HepG2 (cell line): ENCODE data around the gene ARHGAP12. TPM values are rescaled to one million over a fixed set of nuclear protein-coding genes. Genes with fewer than 3 reads are reported as not detected.

ENCODE experiments used
- DR1 ChIP-seq: sonication (generic); formaldehyde crosslinking; IDR thresholded peaks from 2 replicates; pipeline ENCODE4 v1.8.0; 2021; ENCODE audit warnings: mild to moderate bottlenecking, missing genetic modification reagents, inconsistent platforms
- ELK4 ChIP-seq: sonication (generic); formaldehyde crosslinking; IDR thresholded peaks from 2 replicates; pipeline ENCODE4 v1.9.0; 2021; ENCODE audit warnings: missing genetic modification reagents, borderline replicate concordance
- GATAD1 ChIP-seq: IDR thresholded peaks from 2 replicates; pipeline ENCODE4 v1.6.1; 2016; ENCODE audit warnings: missing genetic modification reagents, missing compliant biosample characterization
- HNRNPUL1 ChIP-seq: fragments of 200-400 bp; formaldehyde crosslinking; IDR thresholded peaks from 2 replicates; pipeline ENCODE4 v1.6.1; 2017; ENCODE audit warnings: low read depth, mild to moderate bottlenecking, low read length, moderate library complexity
- LBX2 ChIP-seq: sonication (generic); formaldehyde crosslinking; IDR thresholded peaks from 2 replicates; pipeline ENCODE4 v1.5.0; 2020; ENCODE audit warnings: missing genetic modification reagents, mild to moderate bottlenecking, borderline replicate concordance
- MLXIP ChIP-seq: sonication (generic); formaldehyde crosslinking; IDR thresholded peaks from 2 replicates; pipeline ENCODE4 v1.9.0; 2021; ENCODE audit warnings: missing genetic modification reagents, borderline replicate concordance
- NPAS2 ChIP-seq: sonication (generic); formaldehyde crosslinking; IDR thresholded peaks from 2 replicates; pipeline ENCODE4 v1.8.0; 2022; ENCODE audit warnings: mild to moderate bottlenecking, missing genetic modification reagents, borderline replicate concordance
- SIX4 ChIP-seq: sonication (generic); formaldehyde crosslinking; IDR thresholded peaks from 2 replicates; pipeline ENCODE4 v1.4.0; 2020; ENCODE audit warnings: missing genetic modification reagents
- SUZ12 ChIP-seq: fragments of 150-350 bp; IDR thresholded peaks from 2 replicates; pipeline ENCODE4 v1.6.1; 2014; ENCODE audit warnings: low read depth, low read length
- TBL1XR1 ChIP-seq: fragments of 150-350 bp; IDR thresholded peaks from 2 replicates; pipeline ENCODE4 v1.6.1; 2014; ENCODE audit warnings: borderline replicate concordance, low read length; ENCODE audit not compliant: partially characterized antibody
- TIGD3 ChIP-seq: sonication (generic); formaldehyde crosslinking; IDR thresholded peaks from 2 replicates; pipeline ENCODE4 v1.5.1; 2020; ENCODE audit warnings: mild to moderate bottlenecking, missing genetic modification reagents, borderline replicate concordance
- ZBTB42 ChIP-seq: sonication (generic); formaldehyde crosslinking; IDR thresholded peaks from 2 replicates; pipeline ENCODE4 v1.5.0; 2020; ENCODE audit warnings: mild to moderate bottlenecking, missing genetic modification reagents
- ZNF12 ChIP-seq: sonication (generic); formaldehyde crosslinking; IDR thresholded peaks from 2 replicates; pipeline ENCODE4 v1.5.0; 2020; ENCODE audit warnings: missing genetic modification reagents
- ZNF235 ChIP-seq: sonication (generic); formaldehyde crosslinking; IDR thresholded peaks from 2 replicates; pipeline ENCODE4 v1.8.1; 2023; ENCODE audit warnings: mild to moderate bottlenecking, missing genetic modification reagents, borderline replicate concordance
- ZNF264 ChIP-seq: sonication (generic); formaldehyde crosslinking; IDR thresholded peaks from 2 replicates; pipeline ENCODE4 v1.4.0; 2020; ENCODE audit warnings: missing genetic modification reagents
- ZNF282 ChIP-seq: fragments of 450-650 bp; IDR thresholded peaks from 2 replicates; pipeline ENCODE4 v1.6.1; 2018; ENCODE audit not compliant: partially characterized antibody
- ZNF572 ChIP-seq: sonication (generic); formaldehyde crosslinking; IDR thresholded peaks from 2 replicates; pipeline ENCODE4 v1.5.1; 2020; ENCODE audit warnings: mild to moderate bottlenecking, missing genetic modification reagents
- ZNF614 ChIP-seq: IDR thresholded peaks from 2 replicates; pipeline ENCODE4 v1.6.1; 2018; ENCODE audit warnings: missing biosample characterization, missing genetic modification reagents, inconsistent platforms, borderline replicate concordance
- ZNF772 ChIP-seq: sonication (generic); formaldehyde crosslinking; IDR thresholded peaks from 2 replicates; pipeline ENCODE4 v1.5.0; 2020; ENCODE audit warnings: mild to moderate bottlenecking, missing genetic modification reagents
- ZNF891 ChIP-seq: sonication (generic); formaldehyde crosslinking; IDR thresholded peaks from 2 replicates; pipeline ENCODE4 v1.5.0; 2020; ENCODE audit warnings: mild to moderate bottlenecking, missing genetic modification reagents
- polyA plus RNA-seq, 8 experiments: library from polyadenylated mRNA; depleted of rRNA in 3 of 8; stranded (reverse) in 7 of 8; unstranded in 1 of 8; fragments of >200 nt; fragmentation: Illumina TruSeq in 4 of 8; extraction: Trizol in 4 of 8; gene quantifications; 2 replicates each; pipeline versions ENCODE4 v1.2.1 to v1.2.3, GENCODE V29; 2011 to 2016; ENCODE audit warnings: low read depth in 4 of 8, missing spikeins in 1 of 8, mixed read lengths in 1 of 8; ENCODE audit not compliant: insufficient read depth in 1 of 8
- total RNA-seq, 5 experiments: library from RNA; depleted of rRNA; stranded (reverse); fragments of >200 nt; fragmentation: Illumina TruSeq; extraction: Trizol; gene quantifications; 2 replicates each; pipeline ENCODE4 v1.2.3, GENCODE V29; 2016; ENCODE audit warnings: low read depth in 1 of 5
- TF ChIP-seq, protein P1 (sequence below): IDR thresholded peaks from 2 replicates; pipeline ENCODE4 v1.6.1; 2016
- TF ChIP-seq, protein P2 (sequence below): fragments of 450-650 bp; IDR thresholded peaks from 2 replicates; pipeline ENCODE4 v1.6.1; 2017

The ARHGAP12 gene
- total and polyA plus RNA-seq, 2 of the 13 experiments (the other 11 are each of a cell fraction or from before 2014, with no cell fraction given): 25.0 to 54.6 TPM

DNA sequence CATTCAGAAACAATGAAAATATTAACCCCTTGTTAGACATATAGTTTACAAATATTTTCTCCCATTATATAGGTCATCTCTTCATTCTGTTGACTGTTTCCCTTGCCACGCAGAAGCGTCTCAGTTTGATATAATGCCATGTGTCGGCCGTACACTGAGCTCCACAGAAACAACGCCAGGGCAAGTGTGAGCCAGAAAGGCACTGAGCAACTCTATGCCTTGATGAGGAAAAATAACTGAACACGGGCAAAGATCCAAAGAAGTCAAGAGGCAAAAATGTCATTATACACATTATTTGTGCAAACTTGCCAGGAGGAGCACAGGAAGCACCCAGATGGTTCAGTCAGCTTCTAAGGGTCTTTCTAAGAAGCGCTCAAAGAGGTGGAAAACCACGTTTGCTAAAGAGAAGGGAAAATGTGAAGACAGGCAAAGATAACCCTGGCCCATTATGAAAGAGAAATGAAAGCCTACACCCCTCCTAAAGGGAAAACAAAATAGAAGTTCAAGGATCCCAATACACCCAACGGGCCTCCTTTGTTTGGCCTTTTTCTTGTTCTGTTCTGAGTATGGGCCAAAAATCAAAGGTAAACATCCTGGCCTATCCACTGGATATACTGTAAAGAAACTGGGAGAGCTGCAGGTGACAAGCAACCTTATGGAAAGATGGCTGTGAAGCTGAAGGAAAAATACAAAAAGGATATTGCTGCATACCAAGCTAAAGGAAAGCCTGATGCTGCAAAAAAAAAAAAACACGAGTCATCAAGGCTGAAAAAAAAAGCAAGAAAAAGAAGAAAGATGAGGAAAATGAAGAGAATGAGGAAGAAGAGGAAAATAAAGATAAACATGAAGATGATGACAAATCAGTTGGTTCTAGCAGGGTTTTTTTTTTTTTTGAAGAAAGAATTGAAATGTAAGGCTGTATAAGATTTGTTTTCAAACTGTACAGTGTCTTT lies 15.5 kb downstream of the ARHGAP12 start (continued):
- TF ChIP-seq MLXIP (CRISPR knock-in tag) (no peak), ZNF572 (CRISPR knock-in tag) (no peak), ZBTB42 (CRISPR knock-in tag) (no peak), DR1 (CRISPR knock-in tag) (no peak), ZNF772 (no peak), NPAS2 (CRISPR knock-in tag) (no peak), ZNF235 (CRISPR knock-in tag) (no peak), SUZ12 (no peak), HNRNPUL1 (no peak), TIGD3 (CRISPR knock-in tag) (no peak), TBL1XR1 (no peak), ZNF891 (CRISPR knock-in tag) (no peak), ZNF264 (CRISPR knock-in tag) (peak; percentile 18; the same call in 1 of the 2 replicates), ZNF12 (no peak), LBX2 (CRISPR knock-in tag) (no peak), ZNF282 (no peak), GATAD1 (no peak), SIX4 (0 out of 2 replicates have a peak, but pooled peaks have one; percentile 10), ZNF614 (CRISPR knock-in tag) (no peak), ELK4 (CRISPR knock-in tag) (no peak)
- TF ChIP-seq, protein P1, sequence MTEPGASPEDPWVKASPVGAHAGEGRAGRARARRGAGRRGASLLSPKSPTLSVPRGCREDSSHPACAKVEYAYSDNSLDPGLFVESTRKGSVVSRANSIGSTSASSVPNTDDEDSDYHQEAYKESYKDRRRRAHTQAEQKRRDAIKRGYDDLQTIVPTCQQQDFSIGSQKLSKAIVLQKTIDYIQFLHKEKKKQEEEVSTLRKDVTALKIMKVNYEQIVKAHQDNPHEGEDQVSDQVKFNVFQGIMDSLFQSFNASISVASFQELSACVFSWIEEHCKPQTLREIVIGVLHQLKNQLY: no peak
- TF ChIP-seq, protein P2, sequence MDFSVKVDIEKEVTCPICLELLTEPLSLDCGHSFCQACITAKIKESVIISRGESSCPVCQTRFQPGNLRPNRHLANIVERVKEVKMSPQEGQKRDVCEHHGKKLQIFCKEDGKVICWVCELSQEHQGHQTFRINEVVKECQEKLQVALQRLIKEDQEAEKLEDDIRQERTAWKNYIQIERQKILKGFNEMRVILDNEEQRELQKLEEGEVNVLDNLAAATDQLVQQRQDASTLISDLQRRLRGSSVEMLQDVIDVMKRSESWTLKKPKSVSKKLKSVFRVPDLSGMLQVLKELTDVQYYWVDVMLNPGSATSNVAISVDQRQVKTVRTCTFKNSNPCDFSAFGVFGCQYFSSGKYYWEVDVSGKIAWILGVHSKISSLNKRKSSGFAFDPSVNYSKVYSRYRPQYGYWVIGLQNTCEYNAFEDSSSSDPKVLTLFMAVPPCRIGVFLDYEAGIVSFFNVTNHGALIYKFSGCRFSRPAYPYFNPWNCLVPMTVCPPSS: no peak
